ENCODE data around the gene GNPDA1.

The GNPDA1 gene

DNA sequence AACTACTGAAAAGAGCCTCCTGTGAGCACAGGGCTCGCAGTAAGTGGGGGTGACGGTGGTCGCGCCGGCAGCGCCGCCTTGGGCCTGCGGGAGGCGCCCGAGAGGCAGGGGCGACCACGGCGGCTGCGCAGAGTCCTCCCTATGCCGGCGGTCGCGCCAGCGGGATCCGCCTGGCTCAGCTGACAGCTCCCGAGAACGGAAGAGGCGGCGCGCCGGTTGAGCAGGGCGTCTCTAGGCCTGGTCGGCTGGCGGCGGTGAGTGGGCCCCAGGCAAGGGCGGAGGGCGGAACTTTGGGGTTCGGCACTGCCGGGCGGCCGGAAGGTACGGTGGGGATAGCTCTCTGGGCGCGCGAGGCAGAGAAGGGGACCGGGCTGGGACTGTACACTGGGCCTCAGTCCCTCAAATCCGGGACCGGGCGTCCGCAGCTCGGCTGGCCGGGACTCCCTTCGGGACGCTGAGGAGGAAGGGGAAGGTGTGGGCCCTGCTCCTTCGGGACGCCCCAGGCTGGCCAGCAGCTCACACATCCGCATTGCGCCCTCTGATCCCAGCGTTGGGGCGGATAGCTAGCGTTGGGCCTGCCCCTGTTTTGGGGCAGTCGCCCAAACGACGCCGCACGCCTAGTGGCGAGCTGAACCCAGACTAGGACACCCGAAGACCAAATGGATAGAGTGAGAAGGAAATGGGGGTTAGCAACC lies 43.8 kb downstream of the GNPDA1 start, which contains the start of gene RNF14:
Gene RNF14 (plus strand): TSS at position 192 of the 695 bp plus-strand sequence. CDS start 4,484 bp downstream, outside the sequence.
- TF ChIP-seq, protein P1, sequence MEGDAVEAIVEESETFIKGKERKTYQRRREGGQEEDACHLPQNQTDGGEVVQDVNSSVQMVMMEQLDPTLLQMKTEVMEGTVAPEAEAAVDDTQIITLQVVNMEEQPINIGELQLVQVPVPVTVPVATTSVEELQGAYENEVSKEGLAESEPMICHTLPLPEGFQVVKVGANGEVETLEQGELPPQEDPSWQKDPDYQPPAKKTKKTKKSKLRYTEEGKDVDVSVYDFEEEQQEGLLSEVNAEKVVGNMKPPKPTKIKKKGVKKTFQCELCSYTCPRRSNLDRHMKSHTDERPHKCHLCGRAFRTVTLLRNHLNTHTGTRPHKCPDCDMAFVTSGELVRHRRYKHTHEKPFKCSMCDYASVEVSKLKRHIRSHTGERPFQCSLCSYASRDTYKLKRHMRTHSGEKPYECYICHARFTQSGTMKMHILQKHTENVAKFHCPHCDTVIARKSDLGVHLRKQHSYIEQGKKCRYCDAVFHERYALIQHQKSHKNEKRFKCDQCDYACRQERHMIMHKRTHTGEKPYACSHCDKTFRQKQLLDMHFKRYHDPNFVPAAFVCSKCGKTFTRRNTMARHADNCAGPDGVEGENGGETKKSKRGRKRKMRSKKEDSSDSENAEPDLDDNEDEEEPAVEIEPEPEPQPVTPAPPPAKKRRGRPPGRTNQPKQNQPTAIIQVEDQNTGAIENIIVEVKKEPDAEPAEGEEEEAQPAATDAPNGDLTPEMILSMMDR (IDR thresholded peaks at IDR 0.05; ENCODE audit: poor library complexity, severe bottlenecking), result peak; percentile 99
- H3K36me3 ChIP-seq (ENCODE audit: low read depth), result peaks cover 25% of the 10 kb centered on the region
- H3K27ac ChIP-seq (ENCODE audit: poor library complexity, severe bottlenecking), result peak within 1 kb of the TSS; percentile 75
- ATAC-seq (ENCODE audit: low read depth) (peak; percentile 98), DNase-seq (ENCODE audit: low spot score) (peak; percentile 96)
- H3K9me3 ChIP-seq (ENCODE audit: severe bottlenecking), result no peaks in the 10 kb centered on the region
- H3K4me1 ChIP-seq (ENCODE audit: insufficient read depth, poor library complexity, severe bottlenecking), result peaks cover 13% of the 10 kb centered on the region
- H3K27me3 ChIP-seq (ENCODE audit: insufficient read depth, poor library complexity, severe bottlenecking), result no peaks in the 10 kb centered on the region
- peak within 1 kb of the TSS; percentile 48 for H3K4me3 ChIP-seq (ENCODE audit: severe bottlenecking)

DNA sequence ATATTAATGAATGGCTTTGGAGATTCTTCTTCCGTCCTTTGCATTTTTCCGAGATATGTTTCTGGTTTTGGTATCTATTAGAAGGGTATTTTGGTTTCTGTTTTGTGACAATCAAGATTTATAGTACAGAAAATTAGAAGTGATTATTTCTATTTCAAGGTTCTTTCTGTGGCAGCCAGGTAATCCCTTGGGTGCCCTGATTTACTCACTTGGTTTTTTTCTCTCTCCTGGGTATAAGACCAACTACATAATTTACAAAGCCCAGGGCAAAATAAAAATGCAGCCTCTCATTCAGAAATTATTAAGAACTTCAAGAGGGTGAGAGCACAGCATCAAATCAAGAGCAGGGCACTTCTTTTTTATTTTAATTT lies 45.9 kb downstream of the GNPDA1 start:
- TF ChIP-seq, protein P1 (IDR thresholded peaks at IDR 0.05; ENCODE audit: poor library complexity, severe bottlenecking), result no peak
- Histone ChIP-seq H3K4me1 (ENCODE audit: insufficient read depth, poor library complexity, severe bottlenecking) (peaks cover 8% of the 10 kb centered on the region), H3K36me3 (ENCODE audit: low read depth) (peaks cover 8% of the 10 kb centered on the region), H3K4me3 (ENCODE audit: severe bottlenecking) (no peak overlapping the region), H3K27me3 (ENCODE audit: insufficient read depth, poor library complexity, severe bottlenecking) (no peaks in the 10 kb centered on the region), H3K9me3 (ENCODE audit: severe bottlenecking) (no peaks in the 10 kb centered on the region), H3K27ac (ENCODE audit: poor library complexity, severe bottlenecking) (no peak overlapping the region)
- ATAC-seq (ENCODE audit: low read depth), result no peak
- no peak for DNase-seq (ENCODE audit: low spot score)

DNA sequence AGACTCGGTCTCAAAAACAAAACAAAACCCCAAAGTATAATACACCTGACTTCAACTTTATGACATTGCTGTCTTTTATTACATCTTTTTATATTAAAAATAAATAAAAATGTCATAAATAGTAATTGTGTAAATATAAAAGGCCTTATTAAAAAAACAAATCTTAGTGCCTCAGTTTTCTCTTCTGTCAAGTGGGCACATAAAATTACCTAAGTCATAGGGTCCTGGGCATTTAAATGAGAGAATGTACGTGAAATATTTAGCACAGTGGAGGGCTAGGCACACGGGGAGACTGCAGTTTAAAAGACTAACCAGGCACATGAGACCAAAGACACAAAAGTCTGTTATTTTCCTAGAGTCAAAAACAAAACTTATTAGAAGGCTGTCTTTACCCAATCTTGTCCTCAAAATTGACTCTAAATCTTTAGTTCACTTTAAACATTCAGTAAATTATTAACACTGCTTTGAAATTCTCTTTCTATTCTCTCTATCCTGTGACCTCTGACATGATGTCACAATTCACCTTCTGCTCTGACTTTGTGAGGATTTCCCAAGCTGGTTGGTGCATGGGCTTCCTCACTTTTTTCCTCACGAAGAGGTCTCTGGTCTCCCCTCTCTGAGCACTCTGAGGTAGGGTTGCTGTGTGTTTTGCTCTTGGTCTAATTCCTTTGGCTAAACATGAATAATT lies 46.4 kb downstream of the GNPDA1 start:
- no peak overlapping the region for H3K4me3 ChIP-seq (ENCODE audit: severe bottlenecking)
- TF ChIP-seq, protein P1 (IDR thresholded peaks at IDR 0.05; ENCODE audit: poor library complexity, severe bottlenecking), result no peak
- no peak for DNase-seq (ENCODE audit: low spot score)

DNA sequence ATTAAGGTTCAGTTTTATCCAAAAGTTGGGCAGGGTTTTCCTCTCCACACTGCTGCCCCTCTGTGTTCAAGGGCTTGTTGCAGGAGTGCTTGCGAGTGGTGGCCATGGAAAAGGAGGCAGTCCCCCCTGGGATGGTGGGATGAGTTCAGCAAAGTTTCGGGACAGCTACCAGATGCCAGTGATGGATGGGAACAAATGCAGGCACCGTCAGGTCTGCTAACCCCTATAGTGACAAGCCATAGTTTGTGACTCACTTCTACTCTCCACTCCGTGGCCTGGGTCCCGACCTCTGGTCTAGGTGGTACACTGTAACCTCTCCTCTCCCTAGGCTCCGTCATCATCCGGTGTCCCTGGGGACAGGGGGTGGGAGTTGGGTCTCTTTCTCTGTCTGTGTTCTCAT lies 47.8 kb downstream of the GNPDA1 start:
- TF ChIP-seq, protein P1 (IDR thresholded peaks at IDR 0.05; ENCODE audit: poor library complexity, severe bottlenecking), result no peak
- ATAC-seq (ENCODE audit: low read depth) (no peak), DNase-seq (ENCODE audit: low spot score) (no peak)
- H3K27ac ChIP-seq (ENCODE audit: poor library complexity, severe bottlenecking), result no peak overlapping the region
- H3K9me3 ChIP-seq (ENCODE audit: severe bottlenecking), result no peaks in the 10 kb centered on the region
- H3K36me3 ChIP-seq (ENCODE audit: low read depth), result no peaks in the 10 kb centered on the region
- H3K27me3 ChIP-seq (ENCODE audit: insufficient read depth, poor library complexity, severe bottlenecking), result no peaks in the 10 kb centered on the region
- H3K4me1 ChIP-seq (ENCODE audit: insufficient read depth, poor library complexity, severe bottlenecking), result peaks cover 4% of the 10 kb centered on the region
- H3K4me3 ChIP-seq (ENCODE audit: severe bottlenecking), result no peak overlapping the region

More for the DNA sequence above, 46.4 kb downstream of the GNPDA1 start:
- H3K9me3 ChIP-seq (ENCODE audit: severe bottlenecking), result no peaks in the 10 kb centered on the region
- peaks cover 8% of the 10 kb centered on the region; the same call in 1 of the 2 replicates for H3K36me3 ChIP-seq (ENCODE audit: low read depth)
- H3K4me1 ChIP-seq (ENCODE audit: insufficient read depth, poor library complexity, severe bottlenecking), result peaks cover 8% of the 10 kb centered on the region
- H3K27ac ChIP-seq (ENCODE audit: poor library complexity, severe bottlenecking), result no peak overlapping the region
- ATAC-seq (ENCODE audit: low read depth), result no peak
- H3K27me3 ChIP-seq (ENCODE audit: insufficient read depth, poor library complexity, severe bottlenecking), result no peaks in the 10 kb centered on the region
